Right cardiac atrium (tissue), 5 donors: Measurements from ENCODE around the gene FNIP1. TPM values are rescaled to one million over a fixed set of nuclear protein-coding genes. Genes with fewer than 3 reads are reported as not detected.
"Not testable (repeated sequence)": the region's sequence is repeated elsewhere in the genome, so short reads cannot be mapped to it uniquely, and the experiment has no call there.

Source experiments
- ATAC-seq, 2 donors: fragments of 200-7000 bp; cut with Tn5 transposase; one replicate each; pipeline versions ENCODE4 v1.8.0 to v1.9.1; 2020; ENCODE audit warnings: moderate library complexity in 2 of 2, mild to moderate bottlenecking in 1 of 2
- DNase-seq, 3 donors: peaks; one replicate each; pipeline ENCODE4 v3.0.0-alpha.2; 2020
- H3K27ac ChIP-seq: one replicate; pipeline ENCODE4 v1.5.1; 2013; ENCODE audit warnings: mild to moderate bottlenecking, low read length, control low read depth, moderate library complexity
- H3K27me3 ChIP-seq: one replicate; pipeline ENCODE4 v1.6.1; 2013; ENCODE audit not compliant: control insufficient read depth, insufficient read depth
- H3K4me1 ChIP-seq: one replicate; pipeline ENCODE4 v1.6.1; 2013; ENCODE audit warnings: low read length; ENCODE audit not compliant: control insufficient read depth, insufficient read depth
- H3K4me3 ChIP-seq: one replicate; pipeline ENCODE4 v1.5.1; 2013; ENCODE audit warnings: low read length, control low read depth
- H3K9me3 ChIP-seq: one replicate; pipeline ENCODE4 v1.6.1; 2013; ENCODE audit warnings: low read length; ENCODE audit not compliant: control insufficient read depth
- WGBS: extraction: QIAGEN DNeasy Blood & Tissue Kit; methylation state at CpG from one replicate; pipeline ENCODE4 v1.1.7; 2013; 5-methylcytosine and 5-hydroxymethylcytosine counted together
- intact Hi-C, 4 donors: fragments of 100-400 bp; cut with DNase I; formaldehyde crosslinking; loops; one replicate each; pipeline versions ENCODE4 v1.11.0 to v1.14.0; 2022 to 2023
- polyA plus RNA-seq: library from polyadenylated mRNA; stranded (reverse); fragments of 200-250 nt; gene quantifications from one replicate; pipeline ENCODE4 v1.2.3, GENCODE V29; 2013
- total RNA-seq, 4 donors: library from RNA; stranded (reverse); fragmentation: NEBNext Ultra II Directional; extraction: Animal tissue kit (Norgen Biotek cat#: 25700); gene quantifications; one replicate each; pipeline ENCODE4 v1.2.1, GENCODE V29; 2021
- donor health status: healthy with polysubstance abuse.
- donor health status: DM: no; HTN: yes; CAD: no.
- donor health status: DM: no; HTN: no; CAD: no.
- donor health status: DM: no; HTN: yes; CAD: no; lungs with severe emphysema.
- donor health status: DM: yes; HTN: yes; CAD: no.

The FNIP1 gene
- total and polyA plus RNA-seq, 5 donors: 5.8 to 35.8 (median 29.7) TPM

GRCh38 chr5:131749723-131750470, 46.9 kb downstream of the FNIP1 start:
- 97% methylated on average over 7 of the region's 7 CpGs for WGBS

GRCh38 chr5:131749138-131749537, 47.7 kb downstream of the FNIP1 start:
- H3K4me1 ChIP-seq: peaks cover 1% of the 10 kb centered on the region
- intact Hi-C loops: no loop called here
- 92% methylated on average over 7 of the region's 7 CpGs for WGBS
- H3K27ac ChIP-seq: no peak overlapping the region
- ATAC-seq (peak in 1 of 2 donors; percentile 36), DNase-seq (no peak)
- no peaks in the 10 kb centered on the region for H3K27me3 ChIP-seq
- no peak overlapping the region for H3K4me3 ChIP-seq
- H3K9me3 ChIP-seq: no peaks in the 10 kb centered on the region

More at GRCh38 chr5:131749723-131750470, 46.9 kb downstream of the FNIP1 start:
- Histone ChIP-seq H3K9me3 (no peaks in the 10 kb centered on the region), H3K27ac (no peak overlapping the region), H3K4me1 (peaks cover 3% of the 10 kb centered on the region), H3K4me3 (no peak overlapping the region), H3K27me3 (no peaks in the 10 kb centered on the region)
- no peak for DNase-seq
- ATAC-seq: no peak
- intact Hi-C loops: no loop called here

- H3K27ac ChIP-seq: no peak overlapping the region
- H3K27me3 ChIP-seq: no peaks in the 10 kb centered on the region
- no peak for DNase-seq
- no peaks in the 10 kb centered on the region for H3K9me3 ChIP-seq
- no peak overlapping the region for H3K4me3 ChIP-seq
- peaks cover 1% of the 10 kb centered on the region for H3K4me1 ChIP-seq
- intact Hi-C loops: no loop called here
- WGBS: 87% methylated on average over 6 of the region's 6 CpGs
- no peak for ATAC-seq
Measured at GRCh38 chr5:131747180-131748105, 49.4 kb downstream of the FNIP1 start.

- H3K4me1 ChIP-seq: peaks cover 1% of the 10 kb centered on the region
- H3K9me3 ChIP-seq: no peaks in the 10 kb centered on the region
- intact Hi-C loops: no loop called here
- no peak overlapping the region for H3K27ac ChIP-seq
- H3K4me3 ChIP-seq: no peak overlapping the region
- 98% methylated on average over 4 of the region's 4 CpGs for WGBS
- no peaks in the 10 kb centered on the region for H3K27me3 ChIP-seq
- ATAC-seq: no peak
- no peak for DNase-seq
Measured at GRCh38 chr5:131746423-131746822, 50.4 kb downstream of the FNIP1 start.

GRCh38 chr5:131745703-131746102, 51.1 kb downstream of the FNIP1 start:
- DNase-seq (no peak), ATAC-seq (no peak)
- intact Hi-C loops: no loop called here
- peaks cover 1% of the 10 kb centered on the region for H3K4me1 ChIP-seq
- no peaks in the 10 kb centered on the region for H3K27me3 ChIP-seq
- no peak overlapping the region for H3K4me3 ChIP-seq
- H3K27ac ChIP-seq: no peak overlapping the region
- 87% methylated on average over 4 of the region's 4 CpGs for WGBS
- no peaks in the 10 kb centered on the region for H3K9me3 ChIP-seq

- Histone ChIP-seq H3K27ac (no peak overlapping the region), H3K27me3 (no peaks in the 10 kb centered on the region), H3K4me1 (no peaks in the 10 kb centered on the region), H3K4me3 (no peak overlapping the region), H3K9me3 (no peaks in the 10 kb centered on the region)
- no peak for ATAC-seq
- 97% methylated on average over 3 of the region's 3 CpGs for WGBS
- intact Hi-C loops: no loop called here
- DNase-seq: no peak
Measured at GRCh38 chr5:131745155-131745554, 51.7 kb downstream of the FNIP1 start.

GRCh38 chr5:131740477-131740876, 56.3 kb downstream of the FNIP1 start:
- DNase-seq (no peak), ATAC-seq (no peak)
- intact Hi-C loops: no loop called here
- Histone ChIP-seq H3K27me3 (no peaks in the 10 kb centered on the region), H3K4me3 (no peak overlapping the region), H3K9me3 (no peaks in the 10 kb centered on the region), H3K4me1 (no peaks in the 10 kb centered on the region), H3K27ac (no peak overlapping the region)
- WGBS: 97% methylated on average over 3 of the region's 3 CpGs

GRCh38 chr5:131735393-131735792, 61.4 kb downstream of the FNIP1 start:
- Histone ChIP-seq H3K27ac (no peak overlapping the region), H3K9me3 (no peaks in the 10 kb centered on the region), H3K4me3 (no peak overlapping the region), H3K4me1 (no peaks in the 10 kb centered on the region), H3K27me3 (no peaks in the 10 kb centered on the region)
- intact Hi-C loops: no loop called here
- ATAC-seq (no peak), DNase-seq (no peak)
- 97% methylated on average over 8 of the region's 8 CpGs for WGBS

- WGBS: 97% methylated on average over 5 of the region's 6 CpGs
- intact Hi-C loops: not testable (repeated sequence)
Measured at GRCh38 chr5:131734939-131735338, 61.9 kb downstream of the FNIP1 start.

GRCh38 chr5:131729292-131729691, 67.5 kb downstream of the FNIP1 start:
- H3K27ac ChIP-seq, H3K4me3 ChIP-seq, H3K4me1 ChIP-seq, H3K27me3 ChIP-seq, ATAC-seq, DNase-seq, intact Hi-C loops, H3K9me3 ChIP-seq: not testable (repeated sequence)
- 94% methylated on average over 4 of the region's 4 CpGs for WGBS

More at GRCh38 chr5:131734939-131735338, 61.9 kb downstream of the FNIP1 start:
- ATAC-seq, H3K4me3 ChIP-seq, DNase-seq, H3K4me1 ChIP-seq, H3K9me3 ChIP-seq, H3K27me3 ChIP-seq, H3K27ac ChIP-seq: not testable (repeated sequence)

- not testable (repeated sequence) for ATAC-seq
Measured at GRCh38 chr5:131724089-131724488, 72.7 kb downstream of the FNIP1 start.

More at GRCh38 chr5:131724089-131724488, 72.7 kb downstream of the FNIP1 start:
- intact Hi-C loops, H3K27me3 ChIP-seq, H3K27ac ChIP-seq, H3K4me1 ChIP-seq, H3K9me3 ChIP-seq, H3K4me3 ChIP-seq, DNase-seq: not testable (repeated sequence)
